GM19239 (cell line): ENCODE measurements around the gene LCTL.
"Not testable (repeated sequence)": the region's sequence is repeated elsewhere in the genome, so short reads cannot be mapped to it uniquely, and the experiment has no call there.

Source experiments
- DNase-seq: peaks from one replicate; pipeline ENCODE4 v3.0.0; 2011; ENCODE audit warnings: low spot score; ENCODE audit not compliant: insufficient read length
- FAIRE-seq: peaks from 2 replicates; lab custom pipeline; 2011; peaks lifted over from hg19 to GRCh38; lab: Jason Lieb, UNC

The LCTL gene

GRCh38 chr15:66504563-66505429 is 61.0 kb downstream of the LCTL start, which contains the start of the genes RPL4 and ZWILCH:
Gene RPL4 (minus strand): TSS chr15:66504855. CDS start chr15:66504790, 65 bp downstream.
Gene ZWILCH (plus strand): TSS chr15:66505326. CDS start chr15:66505339, 13 bp downstream.
- DNase-seq (peak; percentile 54), FAIRE-seq (peak; percentile 97)

- no peak for DNase-seq
- no peak for FAIRE-seq
Observed at GRCh38 chr15:66503780-66504562, 61.8 kb downstream of the LCTL start.

- not testable (repeated sequence) for DNase-seq
Observed at GRCh38 chr15:66503041-66503648, 62.7 kb downstream of the LCTL start.

GRCh38 chr15:66502491-66502890 is 63.3 kb downstream of the LCTL start:
- FAIRE-seq: no peak
- DNase-seq: no peak

More at GRCh38 chr15:66503041-66503648, 62.7 kb downstream of the LCTL start:
- not testable (repeated sequence) for FAIRE-seq

- FAIRE-seq: not testable (repeated sequence)
Observed at GRCh38 chr15:66500346-66500745, 65.5 kb downstream of the LCTL start.

GRCh38 chr15:66498501-66499386 is 67.1 kb downstream of the LCTL start:
- no peak for DNase-seq
- no peak for FAIRE-seq

More at GRCh38 chr15:66500346-66500745, 65.5 kb downstream of the LCTL start:
- DNase-seq: not testable (repeated sequence)
